PFSK-1 (cell line): ENCODE data around the gene DDC.

Experiments used
- FOXP2 ChIP-seq: optimal IDR thresholded peaks from 2 replicates; pipeline ENCODE3; 2011; ENCODE audit warnings: borderline replicate concordance, control low read depth, inconsistent platforms; ENCODE audit not compliant: insufficient read depth; ENCODE audit errors: extremely low read length, extremely low read depth
- POLR2AphosphoS5 ChIP-seq: IDR thresholded peaks from 2 replicates; pipeline ENCODE4 v1.6.1; 2012; ENCODE audit warnings: low read depth, mild to moderate bottlenecking, control low read depth, low read length, moderate library complexity
- REST ChIP-seq, 2 experiments: IDR thresholded peaks; 2 replicates each; pipeline versions ENCODE4 v1.6.1 to v1.8.0; 2011 to 2012; ENCODE audit warnings: low read depth in 2 of 2, low read length in 2 of 2, control low read depth in 1 of 2, inconsistent platforms in 1 of 2, mild to moderate bottlenecking in 1 of 2, moderate library complexity in 1 of 2; ENCODE audit not compliant: insufficient read depth in 1 of 2
- SIN3A ChIP-seq: IDR thresholded peaks from 2 replicates; pipeline ENCODE4 v1.6.1; 2012; ENCODE audit warnings: mild to moderate bottlenecking, low read length, moderate library complexity, borderline replicate concordance; ENCODE audit not compliant: insufficient read depth
- TAF1 ChIP-seq: IDR thresholded peaks from 2 replicates; pipeline ENCODE4 v1.6.1; 2012; ENCODE audit warnings: low read length, control low read depth, borderline replicate concordance; ENCODE audit not compliant: insufficient read depth

Gene DDC

GRCh38 chr7:50422858-50423257 lies 142.3 kb downstream of the DDC start:
- TF ChIP-seq TAF1: no peak
- TF ChIP-seq REST (IDR thresholded peaks at IDR 0.05; ENCODE audit: insufficient read depth in 1 of 2, low read depth in 2 of 2, low read length in 2 of 2): no peak
- no peak for TF ChIP-seq SIN3A
- TF ChIP-seq POLR2AphosphoS5: no peak
- no peak for TF ChIP-seq FOXP2

- TF ChIP-seq POLR2AphosphoS5 (no peak), FOXP2 (no peak), SIN3A (no peak), TAF1 (no peak), REST (IDR thresholded peaks at IDR 0.05; ENCODE audit: insufficient read depth in 1 of 2, low read depth in 2 of 2, low read length in 2 of 2) (no peak)
Measured at GRCh38 chr7:50421043-50421442, 144.2 kb downstream of the DDC start.

DNA sequence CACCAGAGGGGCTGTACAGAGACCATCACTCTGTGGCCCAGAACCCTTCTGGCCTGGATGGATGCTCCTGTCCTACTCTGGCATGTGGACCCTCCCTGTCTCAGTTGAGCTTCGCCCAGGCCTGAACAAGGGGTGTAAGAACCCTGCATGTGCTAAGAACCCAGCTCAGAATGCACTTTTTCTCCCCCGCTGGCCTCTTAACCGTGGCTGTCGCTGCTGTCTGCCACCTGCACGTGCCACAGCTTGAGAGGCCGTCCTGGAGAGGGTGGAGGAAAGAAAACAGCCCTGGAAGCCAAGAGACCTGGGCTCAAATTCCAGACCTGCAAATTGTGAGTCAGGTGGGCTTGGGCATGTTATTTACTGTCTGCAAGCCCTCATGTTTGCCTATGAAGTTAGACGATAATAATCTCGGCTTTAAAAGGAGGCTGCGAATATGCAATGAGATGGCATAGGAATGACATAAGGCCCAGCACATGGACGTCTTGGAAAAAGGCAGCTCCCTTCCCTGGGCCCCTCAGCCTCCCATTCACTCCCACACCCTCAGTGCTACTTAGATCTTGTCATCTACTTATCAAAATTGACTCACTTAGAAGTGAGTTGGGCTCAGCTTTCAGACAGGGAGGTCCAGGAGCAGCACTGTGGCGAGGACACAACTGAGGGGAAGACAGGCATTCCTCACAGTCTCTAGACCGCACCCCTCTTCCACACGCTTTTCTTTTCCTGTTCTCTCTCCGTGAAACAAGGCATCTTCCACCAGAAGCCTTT lies 146.5 kb downstream of the DDC start:
- TF ChIP-seq SIN3A (no peak), REST (IDR thresholded peaks at IDR 0.05; ENCODE audit: insufficient read depth in 1 of 2, low read depth in 2 of 2, low read length in 2 of 2) (no peak), POLR2AphosphoS5 (no peak), FOXP2 (no peak), TAF1 (no peak)

DNA sequence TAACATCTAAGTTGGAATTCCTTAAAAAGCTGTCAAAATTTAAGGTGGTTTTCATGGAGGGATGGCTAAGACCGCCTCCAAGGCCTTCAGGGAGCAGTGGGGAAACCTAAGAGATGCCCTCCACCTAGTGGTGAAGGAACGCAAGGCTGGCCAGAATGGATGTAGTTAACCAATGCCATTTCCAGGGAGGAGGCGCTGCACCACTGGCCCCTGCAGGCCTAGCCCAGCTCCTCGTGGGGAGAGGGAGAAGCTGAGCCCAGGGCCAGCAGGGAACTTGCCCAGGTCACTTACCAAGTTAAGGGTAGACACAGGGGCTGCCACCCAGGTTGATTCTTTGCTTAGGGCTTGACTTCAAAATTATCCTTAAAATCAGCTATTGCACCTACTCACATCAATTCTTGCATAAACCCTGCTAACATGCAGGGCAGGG lies 147.1 kb downstream of the DDC start:
- TF ChIP-seq TAF1: no peak
- TF ChIP-seq REST (IDR thresholded peaks at IDR 0.05; ENCODE audit: insufficient read depth in 1 of 2, low read depth in 2 of 2, low read length in 2 of 2): no peak
- TF ChIP-seq SIN3A: no peak
- TF ChIP-seq POLR2AphosphoS5: no peak
- no peak for TF ChIP-seq FOXP2
